Omental fat pad (tissue), 4 donors: Measurements from ENCODE around the gene GAN. TPM values are rescaled to one million over a fixed set of nuclear protein-coding genes. Genes with fewer than 3 reads are reported as not detected.

ENCODE experiments used
- ATAC-seq: fragments of 150-250 bp; one replicate; pipeline ENCODE4 v1.9.1; 2016; ENCODE audit warnings: mild to moderate bottlenecking, moderate library complexity; ENCODE audit not compliant: low FRiP score
- DNase-seq: peaks from one replicate; pipeline ENCODE4 v3.0.0-alpha.2; 2019; ENCODE audit warnings: low spot score
- total RNA-seq, 4 donors: library from RNA; depleted of rRNA; stranded (reverse); fragments of >200 nt; gene quantifications; one replicate each; pipeline ENCODE4 v1.1.0, GENCODE V29; 2016
- TF ChIP-seq, protein P1 (sequence below), 3 donors: fragments of 450-650 bp; IDR thresholded peaks; one replicate each; pipeline ENCODE4 v1.5.1; 2016 to 2017; ENCODE audit warnings: antibody characterized with exemption in 3 of 3, mild to moderate bottlenecking in 3 of 3, moderate library complexity in 2 of 3

The GAN gene
- total RNA-seq, 4 donors from 2014 or later, result 9.6 to 13.9 (median 10.9) TPM

DNA sequence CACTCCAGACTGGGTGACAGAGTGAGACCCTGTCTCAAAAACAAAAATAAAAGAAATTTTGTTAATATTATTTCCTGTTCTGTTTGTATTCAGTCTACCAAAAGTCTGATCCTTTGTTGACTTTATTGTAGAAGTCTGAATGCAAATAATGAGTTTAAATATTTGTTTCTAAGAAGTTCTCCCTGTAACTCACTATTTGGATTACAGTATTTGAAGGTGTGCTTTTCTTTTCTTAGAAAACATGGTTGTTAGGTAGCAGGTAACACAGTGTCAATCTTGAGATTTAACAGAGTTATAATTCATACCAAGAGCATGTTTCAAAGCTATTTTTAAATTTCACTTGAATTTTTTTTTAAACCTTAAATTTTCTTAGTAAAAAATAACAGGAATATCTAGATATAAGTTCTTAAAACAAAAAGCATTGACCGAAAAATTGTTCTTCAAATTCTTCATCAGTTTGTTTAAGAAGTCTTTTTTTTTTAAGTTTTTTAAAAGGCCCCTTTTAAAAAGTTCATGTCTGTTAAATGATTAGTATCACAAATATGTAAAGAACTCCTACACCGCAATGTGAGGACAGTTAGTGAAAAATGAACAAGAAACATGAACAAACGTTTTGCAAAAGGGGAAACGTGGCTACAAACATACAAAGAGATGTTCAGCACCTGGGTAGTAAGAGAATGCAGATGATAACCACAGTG lies 35.0 kb downstream of the GAN start:
- DNase-seq, result no peak
- no peak for ATAC-seq
- TF ChIP-seq, protein P1, sequence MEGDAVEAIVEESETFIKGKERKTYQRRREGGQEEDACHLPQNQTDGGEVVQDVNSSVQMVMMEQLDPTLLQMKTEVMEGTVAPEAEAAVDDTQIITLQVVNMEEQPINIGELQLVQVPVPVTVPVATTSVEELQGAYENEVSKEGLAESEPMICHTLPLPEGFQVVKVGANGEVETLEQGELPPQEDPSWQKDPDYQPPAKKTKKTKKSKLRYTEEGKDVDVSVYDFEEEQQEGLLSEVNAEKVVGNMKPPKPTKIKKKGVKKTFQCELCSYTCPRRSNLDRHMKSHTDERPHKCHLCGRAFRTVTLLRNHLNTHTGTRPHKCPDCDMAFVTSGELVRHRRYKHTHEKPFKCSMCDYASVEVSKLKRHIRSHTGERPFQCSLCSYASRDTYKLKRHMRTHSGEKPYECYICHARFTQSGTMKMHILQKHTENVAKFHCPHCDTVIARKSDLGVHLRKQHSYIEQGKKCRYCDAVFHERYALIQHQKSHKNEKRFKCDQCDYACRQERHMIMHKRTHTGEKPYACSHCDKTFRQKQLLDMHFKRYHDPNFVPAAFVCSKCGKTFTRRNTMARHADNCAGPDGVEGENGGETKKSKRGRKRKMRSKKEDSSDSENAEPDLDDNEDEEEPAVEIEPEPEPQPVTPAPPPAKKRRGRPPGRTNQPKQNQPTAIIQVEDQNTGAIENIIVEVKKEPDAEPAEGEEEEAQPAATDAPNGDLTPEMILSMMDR (IDR thresholded peaks at IDR 0.05), result no peak

DNA sequence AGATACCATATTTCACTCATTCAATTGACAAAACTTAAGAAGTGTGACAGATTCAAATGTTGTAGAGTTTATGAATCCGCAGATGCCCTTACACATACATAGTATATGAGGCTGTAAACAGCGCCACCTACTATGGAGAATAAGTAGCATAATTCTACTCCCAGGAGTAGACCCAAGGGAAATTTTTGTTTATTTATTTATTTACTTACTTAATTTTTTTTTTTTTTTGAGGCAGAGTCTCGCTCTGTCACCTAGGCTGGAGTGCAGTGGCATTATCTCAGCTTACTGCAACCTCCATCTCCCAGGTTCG lies 35.5 kb downstream of the GAN start:
- ATAC-seq (no peak), DNase-seq (no peak)
- TF ChIP-seq, protein P1 (IDR thresholded peaks at IDR 0.05), result no peak

DNA sequence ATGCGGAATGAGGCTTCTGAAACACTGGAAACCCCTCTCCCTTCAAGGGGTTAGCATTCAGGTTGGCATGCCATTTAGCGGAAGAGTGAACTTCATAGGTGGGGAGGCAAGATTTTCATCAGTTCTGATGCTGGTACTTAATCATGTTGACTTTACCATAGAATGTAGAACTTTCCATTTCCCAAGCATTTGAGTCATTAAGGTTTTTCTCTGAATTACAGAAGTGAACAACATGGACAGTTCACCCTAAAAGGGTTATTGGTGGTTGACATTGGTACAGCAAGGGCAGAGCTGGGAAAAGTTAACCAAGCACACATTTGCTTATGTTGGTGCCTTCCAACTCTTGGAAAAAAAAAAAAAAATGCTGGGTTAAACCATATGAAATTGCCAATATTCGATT lies 39.1 kb downstream of the GAN start:
- ATAC-seq (no peak), DNase-seq (no peak)
- TF ChIP-seq, protein P1 (IDR thresholded peaks at IDR 0.05), result no peak

DNA sequence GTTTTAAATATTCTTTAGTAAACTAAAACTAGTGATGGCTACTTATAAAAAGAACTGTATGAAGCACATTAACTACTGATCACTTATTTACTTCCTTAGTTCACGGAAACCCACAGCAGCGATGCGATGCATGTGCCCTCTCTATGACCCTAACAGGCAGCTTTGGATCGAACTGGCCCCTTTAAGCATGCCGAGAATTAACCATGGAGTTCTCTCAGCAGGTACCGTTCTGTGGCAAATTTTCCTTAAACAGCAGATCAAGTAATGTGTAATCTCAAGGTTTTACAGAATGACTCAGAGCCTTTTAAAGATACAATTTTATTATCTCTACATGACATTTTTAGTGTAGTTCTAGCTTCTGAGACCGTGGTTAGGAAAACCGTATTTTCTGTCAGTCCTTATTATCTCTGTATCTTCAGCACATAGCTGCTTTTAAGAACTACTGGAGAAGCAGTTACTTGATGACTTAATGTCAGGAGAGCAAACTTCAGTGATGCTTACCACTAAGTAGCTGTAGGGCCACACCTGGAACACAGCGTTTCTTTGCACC lies 43.0 kb downstream of the GAN start:
- DNase-seq, result no peak
- TF ChIP-seq, protein P1 (IDR thresholded peaks at IDR 0.05), result no peak
- no peak for ATAC-seq

DNA sequence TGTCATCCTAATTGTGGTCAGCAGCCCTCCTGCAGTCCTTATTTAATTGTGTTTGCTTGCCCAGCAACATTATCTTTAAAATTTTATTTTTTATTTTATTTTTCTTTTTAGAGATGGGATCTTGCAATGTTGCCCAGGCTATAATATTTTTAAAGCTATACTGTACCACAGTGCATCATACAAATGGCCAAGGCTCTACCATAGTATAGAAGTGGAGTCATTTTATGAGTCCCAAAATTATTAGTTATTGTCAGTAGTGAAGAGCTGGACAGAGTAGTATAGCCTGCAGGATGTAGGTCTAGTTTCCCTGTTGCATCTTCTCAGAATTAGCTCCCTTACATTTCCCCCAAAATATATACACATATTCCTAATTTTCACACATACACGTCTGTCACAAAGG lies 44.1 kb downstream of the GAN start:
- ATAC-seq, result no peak
- DNase-seq, result no peak
- TF ChIP-seq, protein P1 (IDR thresholded peaks at IDR 0.05), result no peak

DNA sequence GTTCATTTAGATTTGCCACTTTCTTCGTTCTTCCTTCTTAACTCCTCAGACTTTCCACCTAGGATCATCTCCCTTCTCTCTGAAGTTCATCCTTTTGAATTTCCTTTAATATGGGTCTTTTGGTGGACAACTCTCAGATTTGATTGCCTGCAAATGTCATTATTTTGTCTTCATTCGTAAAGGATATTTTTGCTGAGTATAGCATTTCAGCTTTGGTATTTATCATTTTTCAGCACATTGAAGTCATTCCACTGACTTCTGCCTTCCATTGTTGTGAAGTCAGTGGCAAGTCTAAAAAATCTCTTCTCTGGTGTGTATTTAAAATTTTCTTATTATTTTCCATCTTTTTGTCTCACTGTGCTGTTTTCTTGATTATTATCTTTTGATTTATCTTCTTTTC lies 45.4 kb downstream of the GAN start:
- ATAC-seq (no peak), DNase-seq (no peak)

DNA sequence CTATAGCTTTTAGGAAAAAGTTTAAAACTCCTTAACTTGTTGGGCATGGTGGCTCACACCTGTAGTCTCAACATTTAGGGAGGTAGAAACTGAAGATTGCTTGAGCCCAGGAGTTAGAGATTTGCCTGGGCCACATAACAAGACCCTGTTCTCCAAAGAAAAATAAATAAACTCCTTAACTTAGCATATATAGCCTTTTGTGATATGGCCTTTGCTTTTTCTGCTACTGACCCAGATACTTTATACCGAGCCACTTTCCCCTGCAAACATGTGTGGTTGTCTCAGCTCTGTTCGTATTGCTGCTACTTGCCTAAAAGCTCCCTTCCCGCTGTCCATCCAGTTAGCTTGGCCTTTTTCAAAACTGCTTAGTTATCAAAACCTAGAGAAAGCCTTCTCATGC lies 51.0 kb downstream of the GAN start:
- no peak for ATAC-seq
- TF ChIP-seq, protein P1 (IDR thresholded peaks at IDR 0.05), result no peak
- no peak for DNase-seq

More for the DNA sequence above, 45.4 kb downstream of the GAN start:
- TF ChIP-seq, protein P1 (IDR thresholded peaks at IDR 0.05), result no peak
